ENCODE data around the gene TAF11L11.
"Not testable (repeated sequence)": the region's sequence is repeated elsewhere in the genome, so short reads cannot be mapped to it uniquely, and the experiment has no call there.

GRCh38 chr5:17649232-17649631, 45.2 kb downstream of the TAF11L11 start:
- not testable (repeated sequence) for TF ChIP-seq CTCF (IDR thresholded peaks at IDR 0.05; ENCODE audit: insufficient read depth, low read depth, low read length); EZH2 (IDR thresholded peaks at IDR 0.05; ENCODE audit: insufficient read depth, low read length)
